IMR-90 (cell line): ENCODE results near the gene ECHS1. TPM values are rescaled to one million over a fixed set of nuclear protein-coding genes. Genes with fewer than 3 reads are reported as not detected.

Experiments
- ATAC-seq: fragments of 200-7000 bp; cut with Tn5 transposase; 2 replicates; pipeline ENCODE4 v1.9.1; 2020; ENCODE audit warnings: low read depth, mild to moderate bottlenecking, moderate library complexity
- BruUV-seq: library from RNA; stranded (reverse); fragments of 400-500 nt; replicated peaks from 2 replicates; lab custom pipeline; 2021; lab: Mats Ljungman, UMichigan
- CTCF ChIA-PET: fragments of 300-600 bp; formaldehyde crosslinking; extraction: SDS; loops from one replicate; lab custom pipeline; 2021; ENCODE audit warnings: antibody characterized with exemption; lab: Yijun Ruan, JAX
- POLR2A ChIA-PET: fragments of 300-600 bp; sonication (Branson Sonifier 250); formaldehyde crosslinking; loops from one replicate; lab custom pipeline; 2022; ENCODE audit warnings: antibody characterized with exemption; ENCODE audit not compliant: unreplicated experiment; lab: Charles Lee
- DNase-seq: peaks from one replicate; pipeline ENCODE4 v3.0.0; 2013
- H2AFZ ChIP-seq: replicated peaks from 2 replicates; pipeline ENCODE3; 2013; ENCODE audit warnings: low read length, mild to moderate bottlenecking; ENCODE audit not compliant: poor library complexity
- H2AK5ac ChIP-seq: 2 replicates; pipeline ENCODE4 v1.6.1; 2013; ENCODE audit warnings: low read depth, low read length, inconsistent platforms
- H2AK9ac ChIP-seq: replicated peaks from 2 replicates; pipeline ENCODE3; 2013; ENCODE audit warnings: mild to moderate bottlenecking, low read depth, low read length, moderate library complexity; ENCODE audit not compliant: poor library complexity
- H2BK120ac ChIP-seq: 2 replicates; pipeline ENCODE4 v1.6.1; 2013; ENCODE audit warnings: low read depth, low read length, inconsistent platforms
- H2BK15ac ChIP-seq: 3 replicates; pipeline ENCODE4 v1.6.1; 2013; ENCODE audit warnings: low read depth, low read length, inconsistent platforms
- H2BK20ac ChIP-seq: 2 replicates; pipeline ENCODE4 v1.6.1; 2013; ENCODE audit warnings: low read depth, mild to moderate bottlenecking, inconsistent platforms, low read length, moderate library complexity
- H2BK5ac ChIP-seq: 2 replicates; pipeline ENCODE4 v1.6.1; 2013; ENCODE audit warnings: mild to moderate bottlenecking, low read depth, low read length, inconsistent platforms; ENCODE audit not compliant: poor library complexity, severe bottlenecking
- H3K14ac ChIP-seq: replicated peaks from 2 replicates; pipeline ENCODE4 v1.6.1; 2013; ENCODE audit warnings: low read depth, low read length, inconsistent platforms
- H3K18ac ChIP-seq: 2 replicates; pipeline ENCODE4 v1.6.1; 2013; ENCODE audit warnings: low read depth, low read length, control low read depth
- H3K23ac ChIP-seq: 2 replicates; pipeline ENCODE4 v1.6.1; 2013; ENCODE audit warnings: low read depth, low read length, inconsistent platforms
- H3K27ac ChIP-seq: 2 replicates; pipeline ENCODE4 v1.5.1; 2013; ENCODE audit warnings: mild to moderate bottlenecking, control low read depth, low read length; ENCODE audit not compliant: insufficient read depth
- H3K27me3 ChIP-seq: 2 replicates; pipeline ENCODE4 v1.6.1; 2013; ENCODE audit warnings: low read length; ENCODE audit not compliant: control insufficient read depth, insufficient read depth
- H3K36me3 ChIP-seq: 2 replicates; pipeline ENCODE4 v1.6.1; 2013; ENCODE audit warnings: low read length, mixed read lengths; ENCODE audit not compliant: control insufficient read depth, insufficient read depth
- H3K4ac ChIP-seq: 2 replicates; pipeline ENCODE4 v1.6.1; 2013; ENCODE audit warnings: low read depth, low read length, inconsistent platforms
- H3K4me1 ChIP-seq: 2 replicates; pipeline ENCODE4 v1.6.1; 2013; ENCODE audit warnings: low read length, mixed read lengths; ENCODE audit not compliant: control insufficient read depth, insufficient read depth
- H3K4me2 ChIP-seq: 2 replicates; pipeline ENCODE4 v1.6.1; 2013; ENCODE audit warnings: low read depth, mild to moderate bottlenecking, control low read depth, low read length, moderate library complexity
- H3K4me3 ChIP-seq: 2 replicates; pipeline ENCODE4 v1.5.1; 2013; ENCODE audit warnings: low read depth, mild to moderate bottlenecking, control low read depth, low read length, moderate library complexity; ENCODE audit not compliant: insufficient read depth
- H3K56ac ChIP-seq: 2 replicates; pipeline ENCODE4 v1.6.1; 2013; ENCODE audit warnings: low read length, inconsistent platforms; ENCODE audit not compliant: insufficient read depth; ENCODE audit errors: extremely low read depth
- H3K79me1 ChIP-seq, 2 experiments: 2 replicates each; pipeline ENCODE4 v1.6.1; 2013; ENCODE audit warnings: low read length in 2 of 2, inconsistent platforms in 1 of 2, low read depth in 1 of 2
- H3K9ac ChIP-seq: 2 replicates; pipeline ENCODE4 v1.6.1; 2013; ENCODE audit warnings: low read depth, low read length, control low read depth
- H3K9me1 ChIP-seq: 2 replicates; pipeline ENCODE4 v1.6.1; 2013; ENCODE audit warnings: low read length, inconsistent platforms; ENCODE audit not compliant: insufficient read depth
- H3K9me3 ChIP-seq: 2 replicates; pipeline ENCODE4 v1.6.1; 2013; ENCODE audit warnings: low read length; ENCODE audit not compliant: control insufficient read depth, insufficient read depth
- H4K20me1 ChIP-seq: 2 replicates; pipeline ENCODE4 v1.6.1; 2013; ENCODE audit warnings: low read length, inconsistent platforms; ENCODE audit not compliant: insufficient read depth
- H4K5ac ChIP-seq: 2 replicates; pipeline ENCODE4 v1.6.1; 2013; ENCODE audit warnings: mild to moderate bottlenecking, low read depth, low read length, control low read depth
- H4K8ac ChIP-seq, 2 experiments: 2 replicates each; pipeline ENCODE4 v1.6.1; 2013; ENCODE audit warnings: low read depth in 2 of 2, low read length in 2 of 2, control low read depth in 1 of 2, inconsistent platforms in 1 of 2
- H4K91ac ChIP-seq: 2 replicates; pipeline ENCODE4 v1.6.1; 2013; ENCODE audit warnings: low read depth, low read length, inconsistent platforms; ENCODE audit not compliant: insufficient read depth
- BHLHE40 ChIP-seq: fragments of 150-350 bp; IDR thresholded peaks from 2 replicates; pipeline ENCODE4 v1.6.1; 2016; ENCODE audit warnings: mild to moderate bottlenecking, low read depth, low read length
- CEBPB ChIP-seq: IDR thresholded peaks from 2 replicates; pipeline ENCODE4 v1.6.1; 2012; ENCODE audit warnings: low read depth, low read length, improper control_type of control experiment
- CHD1 ChIP-seq: IDR thresholded peaks from 2 replicates; pipeline ENCODE4 v1.6.1; 2012; ENCODE audit warnings: low read depth, low read length, improper control_type of control experiment
- CTCF ChIP-seq: conservative IDR thresholded peaks from 2 replicates; pipeline ENCODE4 v1.5.1; 2012; ENCODE audit warnings: mild to moderate bottlenecking, low read depth, low read length, improper control_type of control experiment
- ELK1 ChIP-seq: fragments of 150-350 bp; IDR thresholded peaks from 2 replicates; pipeline ENCODE4 v1.6.1; 2016; ENCODE audit warnings: low read depth, mild to moderate bottlenecking, low read length, moderate library complexity, borderline replicate concordance
- FOS ChIP-seq: fragments of 150-350 bp; IDR thresholded peaks from 2 replicates; pipeline ENCODE4 v1.6.1; 2016; ENCODE audit warnings: low read depth, low read length
- MAFK ChIP-seq: IDR thresholded peaks from 2 replicates; pipeline ENCODE4 v1.6.1; 2012; ENCODE audit warnings: low read depth, low read length, improper control_type of control experiment
- MAZ ChIP-seq: IDR thresholded peaks from 2 replicates; pipeline ENCODE4 v1.6.1; 2012; ENCODE audit warnings: low read depth, mild to moderate bottlenecking, low read length, improper control_type of control experiment, moderate library complexity, borderline replicate concordance
- MXI1 ChIP-seq: IDR thresholded peaks from 2 replicates; pipeline ENCODE4 v1.6.1; 2012; ENCODE audit warnings: low read depth, mild to moderate bottlenecking, low read length, moderate library complexity, borderline replicate concordance
- NFE2L2 ChIP-seq: fragments of 150-350 bp; IDR thresholded peaks from 2 replicates; pipeline ENCODE4 v1.6.1; 2016; ENCODE audit warnings: low read depth, mild to moderate bottlenecking, low read length
- POLR2A ChIP-seq: IDR thresholded peaks from 2 replicates; pipeline ENCODE4 v1.6.1; 2012; ENCODE audit warnings: mild to moderate bottlenecking, low read depth, low read length
- RAD21 ChIP-seq: IDR thresholded peaks from 2 replicates; pipeline ENCODE4 v1.6.1; 2012; ENCODE audit warnings: low read length, improper control_type of control experiment
- RCOR1 ChIP-seq: IDR thresholded peaks from 2 replicates; pipeline ENCODE4 v1.6.1; 2012; ENCODE audit warnings: mild to moderate bottlenecking, low read length, improper control_type of control experiment; ENCODE audit not compliant: insufficient replicate concordance
- RFX5 ChIP-seq: IDR thresholded peaks from 2 replicates; pipeline ENCODE4 v1.8.0; 2012; ENCODE audit warnings: low read depth, mild to moderate bottlenecking, low read length, moderate library complexity
- SMC3 ChIP-seq: fragments of 150-350 bp; IDR thresholded peaks from 2 replicates; pipeline ENCODE4 v1.6.1; 2016; ENCODE audit warnings: low read depth, mild to moderate bottlenecking, antibody characterized with exemption, low read length, moderate library complexity
- USF2 ChIP-seq: fragments of 150-350 bp; IDR thresholded peaks from 2 replicates; pipeline ENCODE4 v1.6.1; 2017; ENCODE audit warnings: mild to moderate bottlenecking, antibody characterized with exemption, low read length, low read depth
- WGBS, 2 experiments: methylation state at CpG; one replicate each; pipeline versions ENCODE4 v1.1.5 to v1.1.7; 2013; ENCODE audit warnings: missing lambda C conversion rate in 2 of 2; ENCODE audit not compliant: insufficient read length in 1 of 2; ENCODE audit errors: extremely low coverage in 2 of 2; 5-methylcytosine and 5-hydroxymethylcytosine counted together
- dilution Hi-C: fragments of 300-500 bp; cut with HindIII; formaldehyde crosslinking; loops from one replicate; pipeline ENCODE4 v1.14.3; 2018; ENCODE audit warnings: low sequenced_read_pairs; ENCODE audit not compliant: unreplicated experiment
- in situ Hi-C: fragments of 300-500 bp; cut with MboI; formaldehyde crosslinking; loops from 3 replicates; pipeline ENCODE4 v1.14.3; 2019; ENCODE audit warnings: low sequenced_read_pairs, inconsistent platforms, mixed read lengths
- intact Hi-C: fragments of 100-400 bp; cut with micrococcal nuclease; formaldehyde crosslinking; loops from 2 replicates; pipeline ENCODE4 v1.10.0; 2022
- polyA plus RNA-seq, 3 experiments: library from polyadenylated mRNA; depleted of rRNA; stranded (reverse); fragments of >200 nt; gene quantifications; 2 replicates each; pipeline ENCODE4 v1.2.3, GENCODE V29; 2012; ENCODE audit warnings: low replicate concordance in 1 of 3
- total RNA-seq: library from RNA; depleted of rRNA; stranded (reverse); fragments of >200 nt; gene quantifications from 2 replicates; pipeline ENCODE4 v1.2.3, GENCODE V29; 2012

Gene ECHS1
- total and polyA plus RNA-seq, 2 of the 4 experiments (the other 2 are of a cell fraction), result 60.8 to 84.2 TPM

- H2BK120ac ChIP-seq, result no peak overlapping the region
- H3K4ac ChIP-seq, result no peak overlapping the region
- TF ChIP-seq NFE2L2, result no peak
- TF ChIP-seq RAD21, result no peak
- no peak for TF ChIP-seq FOS
- no peak for TF ChIP-seq MAZ
- TF ChIP-seq BHLHE40, result no peak
- no peak for TF ChIP-seq RCOR1
- no peak for TF ChIP-seq POLR2A
- no peak for TF ChIP-seq MXI1
- TF ChIP-seq ELK1, result no peak
- TF ChIP-seq CEBPB, result no peak
- no peak for TF ChIP-seq CTCF
- no peak for TF ChIP-seq SMC3
- TF ChIP-seq MAFK, result no peak
- no peak for TF ChIP-seq RFX5
- TF ChIP-seq USF2, result no peak
- TF ChIP-seq CHD1, result no peak
- H2BK5ac ChIP-seq, result no peak overlapping the region
- no peak overlapping the region for H2AK5ac ChIP-seq
- no peak overlapping the region for H3K18ac ChIP-seq
- ChIA-PET POLR2A (no interaction called here), CTCF (no interaction called here)
- no TSS peak for BruUV-seq
- H2AK9ac ChIP-seq, result no peak overlapping the region
- no peaks in the 10 kb centered on the region for H3K9me1 ChIP-seq
- no peak overlapping the region for H2AFZ ChIP-seq
- H3K27ac ChIP-seq, result no peak overlapping the region
- H4K5ac ChIP-seq, result no peak overlapping the region
- no peaks in the 10 kb centered on the region for H3K9me3 ChIP-seq
- dilution Hi-C loops, result no loop called here
- no peak overlapping the region for H3K4me2 ChIP-seq
- H3K36me3 ChIP-seq, result peaks cover 20% of the 10 kb centered on the region
- H3K14ac ChIP-seq, result no peak overlapping the region
- H3K4me1 ChIP-seq, result peaks cover 6% of the 10 kb centered on the region; the same call in 1 of the 2 replicates
- peaks cover 8 to 13% of the 10 kb centered on the region in 2 experiments; a peak in 2 of 4 replicates for H3K79me1 ChIP-seq
- no peak overlapping the region for H4K91ac ChIP-seq
- in situ Hi-C loops, result no loop called here
- ATAC-seq (no peak), DNase-seq (no peak)
- H2BK20ac ChIP-seq, result no peak overlapping the region
- no peak overlapping the region for H3K4me3 ChIP-seq
- no peak overlapping the region for H3K23ac ChIP-seq
- no peaks in the 10 kb centered on the region for H3K27me3 ChIP-seq
- 86% methylated on average over 5 of the region's 11 CpGs; no CpG with 5 or more reads in 1 of the 2 experiments for WGBS, 2 experiments
- H2BK15ac ChIP-seq, result no peak overlapping the region
- no peak overlapping the region for H4K8ac ChIP-seq
- H4K20me1 ChIP-seq, result no peaks in the 10 kb centered on the region; the same call in 1 of the 2 replicates
- no peak overlapping the region for H3K56ac ChIP-seq
- no peak overlapping the region for H3K9ac ChIP-seq
- intact Hi-C loops, result no loop called here
These were observed 14.2 kb downstream of the ECHS1 start for GRCh38 chr10:133358925-133359310.
